ENCODE data around the gene NPC1L1. TPM values are rescaled to one million over a fixed set of nuclear protein-coding genes. Genes with fewer than 3 reads are reported as not detected.
A peak's percentile ranks its signal among the peaks of the same experiment; 100 is the strongest.

Gene NPC1L1
- total and polyA plus RNA-seq, 4 donors: 0.01 to 0.48 (median 0.03) TPM

DNA sequence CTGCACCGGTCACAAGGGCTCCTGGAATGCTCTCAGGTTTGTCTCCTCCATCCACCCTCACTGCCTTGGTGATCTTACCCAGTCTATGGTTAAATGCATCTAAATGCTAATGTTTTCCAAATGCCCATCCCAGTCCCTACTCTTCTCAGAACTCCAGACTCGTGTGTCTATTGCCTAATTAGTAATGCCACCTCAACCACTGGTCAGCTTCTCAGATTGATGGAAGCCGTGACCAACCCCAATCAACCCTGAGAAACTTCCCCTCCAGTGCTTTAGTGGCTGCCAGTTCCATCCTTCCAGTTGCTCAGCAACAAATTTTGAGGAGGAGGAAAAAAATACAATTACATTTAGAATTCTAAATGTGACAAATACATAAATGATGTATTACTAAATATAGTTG, 69.3 kb downstream of the NPC1L1 start:
- DNase-seq (no peak), ATAC-seq (ENCODE audit: insufficient read depth, low FRiP score) (no peak)
- H3K4me1 ChIP-seq (ENCODE audit: control insufficient read depth in 5 of 5, insufficient read depth in 5 of 5, low read length in 5 of 5): peaks cover 0 to 15% (median 5%) of the 10 kb centered on the region in 5 donors
- H3K27me3 ChIP-seq (ENCODE audit: control insufficient read depth in 3 of 3, insufficient read depth in 3 of 3, low read length in 2 of 3): no peaks in the 10 kb centered on the region
- no peak overlapping the region for H3K27ac ChIP-seq (ENCODE audit: low read depth in 1 of 2, low read length in 1 of 2)
- H3K9ac ChIP-seq (ENCODE audit: insufficient read depth in 1 of 2, low read length in 2 of 2): no peak overlapping the region
- no peak overlapping the region for H3K4me3 ChIP-seq
- TF ChIP-seq CTCF (IDR thresholded peaks at IDR 0.05; ENCODE audit: control extremely low read depth, extremely low read depth): no peak
- peaks cover 4 to 22% (median 12%) of the 10 kb centered on the region in 4 donors for H3K36me3 ChIP-seq (ENCODE audit: control insufficient read depth in 4 of 4, insufficient read depth in 4 of 4, low read length in 4 of 4)
- WGBS, 2 donors: 77 to 79% methylated on average over 3 of the region's 3 CpGs
- H3K9me3 ChIP-seq (ENCODE audit: control insufficient read depth in 4 of 4, insufficient read depth in 3 of 4, low read length in 3 of 4): no peaks in the 10 kb centered on the region

- peaks cover 0 to 15% (median 5%) of the 10 kb centered on the region in 5 donors for H3K4me1 ChIP-seq (ENCODE audit: control insufficient read depth in 5 of 5, insufficient read depth in 5 of 5, low read length in 5 of 5)
- H3K36me3 ChIP-seq (ENCODE audit: control insufficient read depth in 4 of 4, insufficient read depth in 4 of 4, low read length in 4 of 4): peaks cover 4 to 19% (median 10%) of the 10 kb centered on the region in 4 donors
- no peak for DNase-seq
- WGBS, 2 donors: 72 to 94% methylated on average over 1 of the region's 1 CpG
- no peaks in the 10 kb centered on the region for H3K9me3 ChIP-seq (ENCODE audit: control insufficient read depth in 4 of 4, insufficient read depth in 3 of 4, low read length in 3 of 4)
- no peak overlapping the region for H3K9ac ChIP-seq (ENCODE audit: insufficient read depth in 1 of 2, low read length in 2 of 2)
- no peak overlapping the region for H3K27ac ChIP-seq (ENCODE audit: low read depth in 1 of 2, low read length in 1 of 2)
- no peak for TF ChIP-seq CTCF (IDR thresholded peaks at IDR 0.05; ENCODE audit: control extremely low read depth, extremely low read depth)
- no peak overlapping the region for H3K4me3 ChIP-seq
- H3K27me3 ChIP-seq (ENCODE audit: control insufficient read depth in 3 of 3, insufficient read depth in 3 of 3, low read length in 2 of 3): no peaks in the 10 kb centered on the region
- ATAC-seq (ENCODE audit: insufficient read depth, low FRiP score): no peak
These were observed 69.7 kb downstream of the NPC1L1 start for GRCh38 chr7:44471436-44471835.

DNA sequence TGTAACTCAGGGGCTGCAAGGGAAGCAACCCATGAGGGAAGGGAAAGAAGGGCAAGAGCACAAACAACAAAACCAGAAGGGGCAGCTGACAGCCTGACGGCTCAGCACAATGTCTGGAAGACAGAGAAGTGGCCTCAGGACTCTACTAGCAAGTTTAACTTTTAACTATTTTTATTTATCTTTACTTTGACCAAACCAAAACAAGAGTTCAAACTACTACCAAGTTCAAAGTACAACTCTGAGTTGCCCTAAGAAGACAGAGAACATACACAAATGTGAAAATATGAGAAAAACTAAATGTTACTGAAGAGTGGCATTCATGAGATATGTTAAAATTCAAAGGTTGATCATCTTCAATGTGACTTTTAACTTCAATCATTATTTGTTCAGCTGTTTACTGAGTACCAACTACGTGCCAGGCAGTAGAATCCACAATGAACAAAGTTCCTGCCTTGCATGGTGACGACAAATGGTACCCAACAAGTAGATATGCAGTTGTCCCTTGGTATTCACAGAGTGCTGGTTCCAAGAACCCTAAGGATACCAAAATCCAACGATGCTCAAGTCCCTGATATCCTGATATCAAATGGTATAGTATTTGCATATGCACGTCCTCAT, 70.4 kb downstream of the NPC1L1 start:
- H3K27me3 ChIP-seq (ENCODE audit: control insufficient read depth in 3 of 3, insufficient read depth in 3 of 3, low read length in 2 of 3): no peaks in the 10 kb centered on the region
- H3K9me3 ChIP-seq (ENCODE audit: control insufficient read depth in 4 of 4, insufficient read depth in 3 of 4, low read length in 3 of 4): no peaks in the 10 kb centered on the region
- 92% methylated on average over 5 of the region's 5 CpGs for WGBS, 2 donors
- no peak overlapping the region for H3K27ac ChIP-seq (ENCODE audit: low read depth in 1 of 2, low read length in 1 of 2)
- no peak for TF ChIP-seq CTCF (IDR thresholded peaks at IDR 0.05; ENCODE audit: control extremely low read depth, extremely low read depth)
- DNase-seq (no peak), ATAC-seq (ENCODE audit: insufficient read depth, low FRiP score) (no peak)
- no peak overlapping the region for H3K4me3 ChIP-seq
- H3K4me1 ChIP-seq (ENCODE audit: control insufficient read depth in 5 of 5, insufficient read depth in 5 of 5, low read length in 5 of 5): peaks cover 0 to 17% (median 5%) of the 10 kb centered on the region in 5 donors
- H3K9ac ChIP-seq (ENCODE audit: insufficient read depth in 1 of 2, low read length in 2 of 2): no peak overlapping the region
- peaks cover 0 to 19% (median 10%) of the 10 kb centered on the region in 4 donors for H3K36me3 ChIP-seq (ENCODE audit: control insufficient read depth in 4 of 4, insufficient read depth in 4 of 4, low read length in 4 of 4)

GRCh38 chr7:44470135-44470479, 71.0 kb downstream of the NPC1L1 start:
- Histone ChIP-seq H3K27ac (ENCODE audit: low read depth in 1 of 2, low read length in 1 of 2) (no peak overlapping the region), H3K4me3 (no peak overlapping the region), H3K9me3 (ENCODE audit: control insufficient read depth in 4 of 4, insufficient read depth in 3 of 4, low read length in 3 of 4) (no peaks in the 10 kb centered on the region), H3K9ac (ENCODE audit: insufficient read depth in 1 of 2, low read length in 2 of 2) (no peak overlapping the region), H3K27me3 (ENCODE audit: control insufficient read depth in 3 of 3, insufficient read depth in 3 of 3, low read length in 2 of 3) (no peaks in the 10 kb centered on the region), H3K36me3 (ENCODE audit: control insufficient read depth in 4 of 4, insufficient read depth in 4 of 4, low read length in 4 of 4) (peaks cover 0 to 22% (median 9%) of the 10 kb centered on the region in 4 donors), H3K4me1 (ENCODE audit: control insufficient read depth in 5 of 5, insufficient read depth in 5 of 5, low read length in 5 of 5) (peaks cover 0 to 23% (median 5%) of the 10 kb centered on the region in 5 donors)
- TF ChIP-seq CTCF (IDR thresholded peaks at IDR 0.05; ENCODE audit: control extremely low read depth, extremely low read depth): no peak
- ATAC-seq (ENCODE audit: insufficient read depth, low FRiP score) (no peak), DNase-seq (peak in 1 of 3 donors; percentile 17)
- 92 to 98% methylated on average over 2 of the region's 2 CpGs for WGBS, 2 donors
